Activated B cell treated with CpG ODN at 0.5 μM for 24 hours (primary cell): Measurements from ENCODE around the gene FAM151A. TPM values are rescaled to one million over a fixed set of nuclear protein-coding genes. Genes with fewer than 3 reads are reported as not detected.
"Not testable (repeated sequence)": the region's sequence is repeated elsewhere in the genome, so short reads cannot be mapped to it uniquely, and the experiment has no call there.

Source experiments
- ATAC-seq: fragments of 200-7000 bp; cut with Tn5 transposase; one replicate; pipeline ENCODE4 v1.10.0; 2021; ENCODE audit warnings: low read depth, mild to moderate bottlenecking, moderate library complexity
- CTCF ChIA-PET: fragments of 350-600 bp; sonication (Branson Sonifier 250); formaldehyde crosslinking; loops from one replicate; lab custom pipeline; 2021; ENCODE audit warnings: antibody characterized with exemption; lab: Charles Lee
- POLR2A ChIA-PET: fragments of 350-600 bp; sonication (Branson Sonifier 250); formaldehyde crosslinking; loops from one replicate; lab custom pipeline; 2021; ENCODE audit warnings: antibody characterized with exemption; lab: Charles Lee
- DNase-seq: peaks from one replicate; pipeline ENCODE4 v3.0.0; 2022
- H3K27ac Mint-ChIP-seq: one replicate; pipeline ENCODE4 v1.8.0; 2020; ENCODE audit warnings: mixed read lengths
- H3K27me3 Mint-ChIP-seq: one replicate; pipeline ENCODE4 v1.8.0; 2021; ENCODE audit warnings: mixed read lengths
- H3K36me3 Mint-ChIP-seq: one replicate; pipeline ENCODE4 v1.8.0; 2021; ENCODE audit warnings: low read depth, mixed read lengths
- H3K4me1 Mint-ChIP-seq: one replicate; pipeline ENCODE4 v1.8.0; 2021; ENCODE audit warnings: mixed read lengths
- H3K4me3 Mint-ChIP-seq: one replicate; pipeline ENCODE4 v1.8.0; 2020; ENCODE audit warnings: mild to moderate bottlenecking, mixed read lengths
- H3K9me3 Mint-ChIP-seq: one replicate; pipeline ENCODE4 v1.8.0; 2020; ENCODE audit warnings: mixed read lengths
- CTCF ChIP-seq: fragments of 200-600 bp; IDR thresholded peaks from one replicate; pipeline ENCODE4 v1.8.0; 2022; ENCODE audit warnings: antibody characterized with exemption, mild to moderate bottlenecking
- intact Hi-C: fragments of 100-400 bp; cut with micrococcal nuclease; formaldehyde crosslinking; loops from one replicate; pipeline ENCODE4 v1.15.1; 2024
- total RNA-seq: library from RNA; stranded (reverse); gene quantifications from 2 replicates; pipeline ENCODE4 v1.2.3, GENCODE V29; 2022

FAM151A gene
- total RNA-seq, 1 donor from 2014 or later: not detected

GRCh38 chr1:54645806-54646676 is 22.7 kb upstream of the FAM151A start:
- CTCF ChIA-PET: no interaction called here
- no peak for TF ChIP-seq CTCF
- no peaks in the 10 kb centered on the region for H3K36me3 Mint-ChIP-seq
- H3K4me3 Mint-ChIP-seq: no peak overlapping the region
- H3K27ac Mint-ChIP-seq: no peak overlapping the region
- POLR2A ChIA-PET: no interaction called here
- no peaks in the 10 kb centered on the region for H3K4me1 Mint-ChIP-seq
- DNase-seq (no peak), ATAC-seq (no peak)
- H3K9me3 Mint-ChIP-seq: peaks cover 7% of the 10 kb centered on the region
- peaks cover 10% of the 10 kb centered on the region for H3K27me3 Mint-ChIP-seq
- intact Hi-C loops: no loop called here

GRCh38 chr1:54643736-54644135 is 20.4 kb upstream of the FAM151A start:
- no peak overlapping the region for H3K27ac Mint-ChIP-seq
- no peak for TF ChIP-seq CTCF
- no peaks in the 10 kb centered on the region for H3K36me3 Mint-ChIP-seq
- no peaks in the 10 kb centered on the region for H3K4me1 Mint-ChIP-seq
- DNase-seq: no peak
- ATAC-seq: no peak
- ChIA-PET CTCF (no interaction called here), POLR2A (no interaction called here)
- peaks cover 9% of the 10 kb centered on the region for H3K27me3 Mint-ChIP-seq
- intact Hi-C loops: no loop called here
- H3K9me3 Mint-ChIP-seq: peaks cover 7% of the 10 kb centered on the region
- H3K4me3 Mint-ChIP-seq: no peak overlapping the region

DNA sequence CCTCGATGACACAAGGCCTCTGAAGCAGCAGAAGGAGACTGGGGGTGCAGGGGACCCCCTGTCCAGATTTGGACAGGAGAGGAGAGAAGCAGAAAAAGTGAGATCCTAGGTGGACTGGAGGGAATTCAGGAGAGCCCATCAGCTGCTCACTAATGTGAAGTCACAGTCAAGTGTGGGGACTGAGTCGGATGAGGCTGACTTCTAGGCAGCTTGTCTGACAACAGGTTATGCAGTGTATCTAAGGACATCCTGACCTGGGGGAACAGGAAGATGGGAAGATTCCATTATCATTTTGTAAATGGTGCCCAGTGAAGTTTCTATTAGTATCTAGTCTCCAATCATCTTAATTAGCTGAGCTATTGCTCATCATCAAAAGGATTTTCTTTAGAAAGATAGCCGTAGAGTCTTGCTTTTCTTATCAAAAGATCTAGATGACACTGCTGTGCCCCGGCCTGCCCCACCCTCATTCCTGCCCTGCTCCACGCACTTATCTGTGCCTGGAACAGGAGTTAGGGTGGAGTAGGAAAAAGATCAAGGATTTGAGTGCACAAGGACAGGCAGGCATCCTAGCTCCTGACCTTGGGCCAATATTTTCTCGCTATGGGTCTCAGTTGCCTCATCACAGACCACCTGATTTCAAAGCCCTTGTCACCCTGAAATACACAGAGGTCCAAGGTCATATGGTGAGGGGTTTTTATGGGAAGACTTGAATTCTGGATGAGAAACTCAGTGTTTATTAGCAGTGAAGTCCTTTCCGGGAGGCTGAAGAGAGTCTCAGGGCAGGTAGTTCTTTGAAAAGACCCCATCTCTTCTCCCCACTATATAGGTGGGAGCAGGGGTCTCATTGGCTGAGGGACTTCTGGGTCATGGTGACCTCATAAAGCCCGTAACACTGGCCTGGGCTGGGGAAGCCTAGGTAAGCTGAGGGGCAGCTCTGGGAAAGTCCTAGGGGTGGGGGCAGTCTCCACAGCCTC is 17.8 kb upstream of the FAM151A start, which contains the start of gene MROH7:
Gene MROH7 (plus strand): TSS at position 924 of the 974 bp plus-strand sequence. CDS start 11,141 bp downstream, outside the sequence.
- CTCF ChIA-PET: no interaction called here
- no peak within 1 kb of the TSS for H3K27ac Mint-ChIP-seq
- no peak for ATAC-seq

GRCh38 chr1:54640361-54640760 is 17.0 kb upstream of the FAM151A start:
- Mint-ChIP-seq H3K4me3 (no peak overlapping the region), H3K27me3 (peaks cover 16% of the 10 kb centered on the region), H3K36me3 (no peaks in the 10 kb centered on the region), H3K27ac (no peak overlapping the region), H3K9me3 (peaks cover 7% of the 10 kb centered on the region), H3K4me1 (no peaks in the 10 kb centered on the region)
- DNase-seq (no peak), ATAC-seq (no peak)
- ChIA-PET POLR2A (no interaction called here), CTCF (interaction anchor here (0.6 kb wide), 1 partner anchor 47 kb away, joined by 3 read pairs; no protein-coding TSS in a partner anchor)
- TF ChIP-seq CTCF: no peak
- intact Hi-C loops: no loop called here

More for the DNA sequence above, 17.8 kb upstream of the FAM151A start, which contains the start of gene MROH7:
- Mint-ChIP-seq H3K9me3 (peaks cover 7% of the 10 kb centered on the region), H3K4me1 (no peaks in the 10 kb centered on the region), H3K27me3 (peaks cover 11% of the 10 kb centered on the region), H3K4me3 (no peak within 1 kb of the TSS), H3K36me3 (no peaks in the 10 kb centered on the region)
- TF ChIP-seq CTCF: no peak
- intact Hi-C loops: no loop called here
- no peak for DNase-seq
- POLR2A ChIA-PET: interaction anchor here (0.5 kb wide), 1 partner anchor 293 kb away, joined by 3 read pairs; no protein-coding TSS in a partner anchor

GRCh38 chr1:54636461-54637446 is 13.4 kb upstream of the FAM151A start:
- H3K27me3 Mint-ChIP-seq: peaks cover 22% of the 10 kb centered on the region
- POLR2A ChIA-PET, H3K36me3 Mint-ChIP-seq, CTCF ChIA-PET, H3K27ac Mint-ChIP-seq, ATAC-seq, H3K4me3 Mint-ChIP-seq, DNase-seq, H3K9me3 Mint-ChIP-seq, H3K4me1 Mint-ChIP-seq, intact Hi-C loops: not testable (repeated sequence)

GRCh38 chr1:54635804-54636203 is 12.5 kb upstream of the FAM151A start:
- H3K4me1 Mint-ChIP-seq, DNase-seq, H3K36me3 Mint-ChIP-seq, intact Hi-C loops, H3K9me3 Mint-ChIP-seq, ATAC-seq, H3K4me3 Mint-ChIP-seq, POLR2A ChIA-PET, CTCF ChIA-PET, H3K27ac Mint-ChIP-seq: not testable (repeated sequence)
- peaks cover 23% of the 10 kb centered on the region for H3K27me3 Mint-ChIP-seq
